IMR-90 (cell line): ENCODE measurements around the gene SLC5A2. TPM values are rescaled to one million over a fixed set of nuclear protein-coding genes. Genes with fewer than 3 reads are reported as not detected.

Experiments
- polyA plus RNA-seq, 3 experiments: library from polyadenylated mRNA; depleted of rRNA; stranded (reverse); fragments of >200 nt; gene quantifications; 2 replicates each; pipeline ENCODE4 v1.2.3, GENCODE V29; 2012; ENCODE audit warnings: low replicate concordance in 1 of 3
- total RNA-seq: library from RNA; depleted of rRNA; stranded (reverse); fragments of >200 nt; gene quantifications from 2 replicates; pipeline ENCODE4 v1.2.3, GENCODE V29; 2012; rRNA removed

Gene SLC5A2
- total and polyA plus RNA-seq, 2 of the 4 experiments (the other 2 are of a cell fraction): not detected

Other genes with a start within 250 kb of the SLC5A2 start
- under 0.01 TPM in 1 of 2 replicates, not detected in the other for gene ITGAM, start 223.1 kb upstream of the SLC5A2 start, total RNA-seq
- not detected in 2 replicates for gene ITGAM, start 223.1 kb upstream of the SLC5A2 start, polyA plus RNA-seq (2012; rRNA removed)
- gene ITGAX, start 127.9 kb upstream of the SLC5A2 start, total RNA-seq: 0.18 TPM in 1 of 2 replicates, not detected in the other
- gene ITGAX, start 127.9 kb upstream of the SLC5A2 start, polyA plus RNA-seq (2012; rRNA removed): 0.09 TPM in 2 replicates
- not detected in 2 replicates for gene ITGAD, start 89.8 kb upstream of the SLC5A2 start, total RNA-seq
- gene ITGAD, start 89.8 kb upstream of the SLC5A2 start, polyA plus RNA-seq (2012; rRNA removed): not detected in 2 replicates
- gene COX6A2, start 54.8 kb upstream of the SLC5A2 start, total RNA-seq: not detected in 2 replicates
- not detected in 2 replicates for gene COX6A2, start 54.8 kb upstream of the SLC5A2 start, polyA plus RNA-seq (2012; rRNA removed)
- under 0.01 TPM in 2 replicates for gene ZNF843, start 40.3 kb upstream of the SLC5A2 start, total RNA-seq
- 0.13 and 0.27 TPM in 2 replicates for gene ZNF843, start 40.3 kb upstream of the SLC5A2 start, polyA plus RNA-seq (2012; rRNA removed)
- 2.3 and 3.1 TPM in 2 replicates for gene ARMC5, start 23.6 kb upstream of the SLC5A2 start, total RNA-seq
- gene ARMC5, start 23.6 kb upstream of the SLC5A2 start, polyA plus RNA-seq (2012; rRNA removed): 7.5 and 10.2 TPM in 2 replicates
- gene TGFB1I1, start 11.0 kb upstream of the SLC5A2 start, total RNA-seq: 24.9 and 30.0 TPM in 2 replicates
- gene TGFB1I1, start 11.0 kb upstream of the SLC5A2 start, polyA plus RNA-seq (2012; rRNA removed): 118 and 128 TPM in 2 replicates
- gene RUSF1, start 25.3 kb downstream of the SLC5A2 start, total RNA-seq: 22.2 and 22.9 TPM in 2 replicates
- gene RUSF1, start 25.3 kb downstream of the SLC5A2 start, polyA plus RNA-seq (2012; rRNA removed): 63.6 and 65.0 TPM in 2 replicates
- not detected in 2 replicates for gene AHSP, start 44.8 kb downstream of the SLC5A2 start, total RNA-seq
- gene AHSP, start 44.8 kb downstream of the SLC5A2 start, polyA plus RNA-seq (2012; rRNA removed): not detected in 2 replicates